ENCODE measurements around the gene PRR3.

The PRR3 gene

GRCh38 chr6:30560930-30561329 lies 3.8 kb downstream of the PRR3 start:
- Histone ChIP-seq H3K36me3 (ENCODE audit: insufficient read depth, low read length) (peaks cover 16% of the 10 kb centered on the region), H3K9ac (ENCODE audit: low read depth, low read length) (no peak overlapping the region), H3K4me3 (ENCODE audit: low read length) (no peak overlapping the region), H3K4me2 (ENCODE audit: low read length) (no peak overlapping the region), H3K9me3 (replicated peaks; ENCODE audit: low read length) (no peaks in the 10 kb centered on the region), H3K4me1 (ENCODE audit: control insufficient read depth, insufficient read depth, low read length) (peaks cover 10% of the 10 kb centered on the region), H3K27me3 (ENCODE audit: control insufficient read depth, insufficient read depth, low read length) (no peaks in the 10 kb centered on the region)

GRCh38 chr6:30562470-30563425 lies 5.7 kb downstream of the PRR3 start:
- H3K4me1 ChIP-seq (ENCODE audit: control insufficient read depth, insufficient read depth, low read length): peaks cover 9% of the 10 kb centered on the region
- H3K9ac ChIP-seq (ENCODE audit: low read depth, low read length): no peak overlapping the region
- peaks cover 16% of the 10 kb centered on the region for H3K36me3 ChIP-seq (ENCODE audit: insufficient read depth, low read length)
- H3K27me3 ChIP-seq (ENCODE audit: control insufficient read depth, insufficient read depth, low read length): no peaks in the 10 kb centered on the region
- no peak overlapping the region for H3K4me3 ChIP-seq (ENCODE audit: low read length)
- no peak overlapping the region for H3K4me2 ChIP-seq (ENCODE audit: low read length)
- H3K9me3 ChIP-seq (replicated peaks; ENCODE audit: low read length): no peaks in the 10 kb centered on the region

GRCh38 chr6:30564114-30564513 lies 7.0 kb downstream of the PRR3 start:
- no peaks in the 10 kb centered on the region for H3K4me1 ChIP-seq (ENCODE audit: control insufficient read depth, insufficient read depth, low read length)
- no peak overlapping the region for H3K9ac ChIP-seq (ENCODE audit: low read depth, low read length)
- peaks cover 16% of the 10 kb centered on the region for H3K36me3 ChIP-seq (ENCODE audit: insufficient read depth, low read length)
- no peak overlapping the region for H3K4me2 ChIP-seq (ENCODE audit: low read length)
- H3K4me3 ChIP-seq (ENCODE audit: low read length): no peak overlapping the region
- no peaks in the 10 kb centered on the region for H3K27me3 ChIP-seq (ENCODE audit: control insufficient read depth, insufficient read depth, low read length)
- H3K9me3 ChIP-seq (replicated peaks; ENCODE audit: low read length): no peaks in the 10 kb centered on the region

- Histone ChIP-seq H3K4me3 (ENCODE audit: low read length) (no peak overlapping the region), H3K36me3 (ENCODE audit: insufficient read depth, low read length) (peaks cover 16% of the 10 kb centered on the region), H3K4me2 (ENCODE audit: low read length) (no peak overlapping the region), H3K27me3 (ENCODE audit: control insufficient read depth, insufficient read depth, low read length) (no peaks in the 10 kb centered on the region), H3K9me3 (replicated peaks; ENCODE audit: low read length) (no peaks in the 10 kb centered on the region), H3K4me1 (ENCODE audit: control insufficient read depth, insufficient read depth, low read length) (peaks cover 6% of the 10 kb centered on the region), H3K9ac (ENCODE audit: low read depth, low read length) (no peak overlapping the region)
These were observed 8.7 kb downstream of the PRR3 start for GRCh38 chr6:30565772-30566171.

- Histone ChIP-seq H3K9me3 (replicated peaks; ENCODE audit: low read length) (no peaks in the 10 kb centered on the region), H3K9ac (ENCODE audit: low read depth, low read length) (no peak overlapping the region), H3K4me1 (ENCODE audit: control insufficient read depth, insufficient read depth, low read length) (peaks cover 12% of the 10 kb centered on the region), H3K27me3 (ENCODE audit: control insufficient read depth, insufficient read depth, low read length) (no peaks in the 10 kb centered on the region), H3K4me3 (ENCODE audit: low read length) (no peak overlapping the region), H3K36me3 (ENCODE audit: insufficient read depth, low read length) (peaks cover 2% of the 10 kb centered on the region), H3K4me2 (ENCODE audit: low read length) (no peak overlapping the region)
These were observed 11.2 kb downstream of the PRR3 start for GRCh38 chr6:30568245-30568644.

- Histone ChIP-seq H3K4me3 (ENCODE audit: low read length) (peak overlapping the region; percentile 88), H3K9ac (ENCODE audit: low read depth, low read length) (peak overlapping the region; percentile 92), H3K4me1 (ENCODE audit: control insufficient read depth, insufficient read depth, low read length) (peaks cover 12% of the 10 kb centered on the region)
These were observed 13.2 kb downstream of the PRR3 start for GRCh38 chr6:30570263-30570662.

GRCh38 chr6:30570740-30571074 lies 13.6 kb downstream of the PRR3 start:
- H3K27me3 ChIP-seq (ENCODE audit: control insufficient read depth, insufficient read depth, low read length): no peaks in the 10 kb centered on the region
- peak overlapping the region; percentile 92 for H3K9ac ChIP-seq (ENCODE audit: low read depth, low read length)
- H3K4me3 ChIP-seq (ENCODE audit: low read length): peak overlapping the region; percentile 88
- H3K4me2 ChIP-seq (ENCODE audit: low read length): peak overlapping the region; percentile 97
- H3K9me3 ChIP-seq (replicated peaks; ENCODE audit: low read length): no peaks in the 10 kb centered on the region
- H3K4me1 ChIP-seq (ENCODE audit: control insufficient read depth, insufficient read depth, low read length): peaks cover 12% of the 10 kb centered on the region
- no peaks in the 10 kb centered on the region for H3K36me3 ChIP-seq (ENCODE audit: insufficient read depth, low read length)

More at GRCh38 chr6:30570263-30570662, 13.2 kb downstream of the PRR3 start:
- no peaks in the 10 kb centered on the region for H3K9me3 ChIP-seq (replicated peaks; ENCODE audit: low read length)
- peak overlapping the region; percentile 97 for H3K4me2 ChIP-seq (ENCODE audit: low read length)
- no peaks in the 10 kb centered on the region for H3K27me3 ChIP-seq (ENCODE audit: control insufficient read depth, insufficient read depth, low read length)
- no peaks in the 10 kb centered on the region for H3K36me3 ChIP-seq (ENCODE audit: insufficient read depth, low read length)

GRCh38 chr6:30571075-30571761 lies 14.1 kb downstream of the PRR3 start, which contains the start of gene ABCF1:
ABCF1 (plus strand) TSS chr6:30571442; CDS start chr6:30571488, 46 bp downstream.
- peak within 1 kb of the TSS; percentile 92 for H3K9ac ChIP-seq (ENCODE audit: low read depth, low read length)
- H3K27me3 ChIP-seq (ENCODE audit: control insufficient read depth, insufficient read depth, low read length): no peaks in the 10 kb centered on the region
- H3K4me3 ChIP-seq (ENCODE audit: low read length): peak within 1 kb of the TSS; percentile 88
- H3K4me2 ChIP-seq (ENCODE audit: low read length): peak within 1 kb of the TSS; percentile 97
- no peaks in the 10 kb centered on the region for H3K9me3 ChIP-seq (replicated peaks; ENCODE audit: low read length)
- H3K4me1 ChIP-seq (ENCODE audit: control insufficient read depth, insufficient read depth, low read length): peaks cover 12% of the 10 kb centered on the region
- H3K36me3 ChIP-seq (ENCODE audit: insufficient read depth, low read length): no peaks in the 10 kb centered on the region

GRCh38 chr6:30571762-30572082 lies 14.6 kb downstream of the PRR3 start:
- peak overlapping the region; percentile 88 for H3K4me3 ChIP-seq (ENCODE audit: low read length)
- no peaks in the 10 kb centered on the region for H3K9me3 ChIP-seq (replicated peaks; ENCODE audit: low read length)

GRCh38 chr6:30572148-30572547 lies 15.1 kb downstream of the PRR3 start:
- Histone ChIP-seq H3K9ac (ENCODE audit: low read depth, low read length) (peak overlapping the region; percentile 92), H3K4me1 (ENCODE audit: control insufficient read depth, insufficient read depth, low read length) (peaks cover 12% of the 10 kb centered on the region), H3K9me3 (replicated peaks; ENCODE audit: low read length) (no peaks in the 10 kb centered on the region)

More at GRCh38 chr6:30571762-30572082, 14.6 kb downstream of the PRR3 start:
- H3K27me3 ChIP-seq (ENCODE audit: control insufficient read depth, insufficient read depth, low read length): no peaks in the 10 kb centered on the region
- peak overlapping the region; percentile 95 for H3K4me2 ChIP-seq (ENCODE audit: low read length)
- H3K4me1 ChIP-seq (ENCODE audit: control insufficient read depth, insufficient read depth, low read length): peaks cover 12% of the 10 kb centered on the region
- peak overlapping the region; percentile 92 for H3K9ac ChIP-seq (ENCODE audit: low read depth, low read length)
- H3K36me3 ChIP-seq (ENCODE audit: insufficient read depth, low read length): peaks cover 4% of the 10 kb centered on the region

GRCh38 chr6:30573113-30573512 lies 16.0 kb downstream of the PRR3 start:
- Histone ChIP-seq H3K4me3 (ENCODE audit: low read length) (no peak overlapping the region), H3K27me3 (ENCODE audit: control insufficient read depth, insufficient read depth, low read length) (no peaks in the 10 kb centered on the region), H3K9me3 (replicated peaks; ENCODE audit: low read length) (no peaks in the 10 kb centered on the region), H3K4me1 (ENCODE audit: control insufficient read depth, insufficient read depth, low read length) (peaks cover 12% of the 10 kb centered on the region), H3K9ac (ENCODE audit: low read depth, low read length) (no peak overlapping the region), H3K4me2 (ENCODE audit: low read length) (peak overlapping the region; percentile 95), H3K36me3 (ENCODE audit: insufficient read depth, low read length) (peaks cover 18% of the 10 kb centered on the region)

More at GRCh38 chr6:30572148-30572547, 15.1 kb downstream of the PRR3 start:
- H3K36me3 ChIP-seq (ENCODE audit: insufficient read depth, low read length): peaks cover 8% of the 10 kb centered on the region
- peak overlapping the region; percentile 95 for H3K4me2 ChIP-seq (ENCODE audit: low read length)
- H3K27me3 ChIP-seq (ENCODE audit: control insufficient read depth, insufficient read depth, low read length): no peaks in the 10 kb centered on the region
- peak overlapping the region; percentile 88 for H3K4me3 ChIP-seq (ENCODE audit: low read length)
